SK-N-MC (cell line): ENCODE results near the gene KIAA1328.

Source experiments
- EZH2 ChIP-seq: fragments of 200-600 bp; sonication (generic); IDR thresholded peaks from one replicate; pipeline ENCODE4 v1.6.1; 2017; ENCODE audit warnings: antibody characterized with exemption
- POLR2AphosphoS5 ChIP-seq: IDR thresholded peaks from 2 replicates; pipeline ENCODE4 v1.6.1; 2012; ENCODE audit warnings: mild to moderate bottlenecking, low read depth, low read length, borderline replicate concordance

- TF ChIP-seq POLR2AphosphoS5 (no peak), EZH2 (no peak)
These were observed 119.0 kb downstream of the KIAA1328 start for GRCh38 chr18:36947820-36948348.
